PC-3 (cell line): Measurements from ENCODE around the gene DNER. TPM values are rescaled to one million over a fixed set of nuclear protein-coding genes. Genes with fewer than 3 reads are reported as not detected.

Experiments
- ATAC-seq: fragments of 200-7000 bp; cut with Tn5 transposase; 2 replicates; pipeline ENCODE4 v1.9.1; 2020; ENCODE audit warnings: mild to moderate bottlenecking, moderate library complexity
- BruUV-seq: library from RNA; stranded (reverse); fragments of 400-500 nt; replicated peaks from 2 replicates; lab custom pipeline; 2021; lab: Mats Ljungman, UMichigan
- CTCF ChIA-PET: fragments of 300-600 bp; sonication (Branson Sonifier 250); formaldehyde crosslinking; loops from one replicate; lab custom pipeline; 2022; ENCODE audit warnings: antibody characterized with exemption; lab: Charles Lee
- POLR2A ChIA-PET: fragments of 300-600 bp; sonication (Branson Sonifier 250); formaldehyde crosslinking; loops from one replicate; lab custom pipeline; 2022; ENCODE audit warnings: antibody characterized with exemption; ENCODE audit not compliant: unreplicated experiment; lab: Charles Lee
- DNase-seq: peaks from one replicate; pipeline ENCODE4 v3.0.0-alpha.2; 2015
- H2AFZ ChIP-seq: fragments of 300-600 bp; sonication (generic); 2 replicates; pipeline ENCODE4 v1.6.0; 2016; ENCODE audit warnings: antibody characterized with exemption, low read length
- H3F3A ChIP-seq: fragments of 300-600 bp; sonication (generic); one replicate; pipeline ENCODE4 v1.6.0; 2017; ENCODE audit warnings: antibody characterized with exemption, low read length, control low read depth, mild to moderate bottlenecking; ENCODE audit not compliant: unreplicated experiment
- H3K27ac ChIP-seq: fragments of 300-600 bp; sonication (generic); 2 replicates; pipeline ENCODE4 v1.5.1; 2016; ENCODE audit warnings: mild to moderate bottlenecking, low read length
- H3K27me3 ChIP-seq: fragments of 300-600 bp; sonication (generic); 2 replicates; pipeline ENCODE4 v1.6.1; 2016; ENCODE audit warnings: low read length, mixed read lengths
- H3K36me3 ChIP-seq: fragments of 300-600 bp; sonication (generic); 2 replicates; pipeline ENCODE4 v1.6.1; 2016; ENCODE audit warnings: low read depth, mixed run types, low read length, mixed read lengths
- H3K4me1 ChIP-seq: fragments of 300-600 bp; sonication (generic); 2 replicates; pipeline ENCODE4 v1.5.1; 2016; ENCODE audit warnings: low read length; ENCODE audit not compliant: insufficient read depth
- H3K4me2 ChIP-seq: fragments of 300-600 bp; sonication (generic); 2 replicates; pipeline ENCODE4 v1.6.0; 2016; ENCODE audit warnings: low read length
- H3K4me3 ChIP-seq: fragments of 300-600 bp; sonication (generic); 2 replicates; pipeline ENCODE4 v1.5.1; 2016; ENCODE audit warnings: mild to moderate bottlenecking, low read length, mixed read lengths
- H3K79me2 ChIP-seq: fragments of 300-600 bp; sonication (generic); 2 replicates; pipeline ENCODE4 v1.6.1; 2017; ENCODE audit warnings: low read length, mixed read lengths
- H3K9ac ChIP-seq: fragments of 300-600 bp; sonication (generic); 2 replicates; pipeline ENCODE4 v1.6.0; 2016; ENCODE audit warnings: mild to moderate bottlenecking, low read length
- H3K9me2 ChIP-seq: fragments of 300-600 bp; sonication (generic); replicated peaks from 2 replicates; pipeline ENCODE4 v1.6.1; 2016; ENCODE audit warnings: mixed run types, low read length, mixed read lengths
- H3K9me3 ChIP-seq: fragments of 300-600 bp; sonication (generic); 2 replicates; pipeline ENCODE4 v1.6.1; 2016; ENCODE audit warnings: low read length, mixed read lengths
- H4K20me1 ChIP-seq: fragments of 300-600 bp; sonication (generic); 2 replicates; pipeline ENCODE4 v1.6.1; 2016; ENCODE audit warnings: low read length, mixed read lengths
- CTCF ChIP-seq: fragments of 300-600 bp; sonication (generic); conservative IDR thresholded peaks from 2 replicates; pipeline ENCODE4 v1.5.1; 2017; ENCODE audit warnings: antibody characterized with exemption, low read depth, mild to moderate bottlenecking, low read length
- EZH2 ChIP-seq: fragments of 300-600 bp; sonication (generic); IDR thresholded peaks from one replicate; pipeline ENCODE4 v1.6.1; 2017; ENCODE audit warnings: antibody characterized with exemption, mild to moderate bottlenecking, low read length; ENCODE audit not compliant: unreplicated experiment
- EZH2phosphoT487 ChIP-seq: fragments of 300-600 bp; sonication (generic); IDR thresholded peaks from 2 replicates; pipeline ENCODE4 v1.6.1; 2018; ENCODE audit warnings: mild to moderate bottlenecking, antibody characterized with exemption, low read length, borderline replicate concordance
- intact Hi-C: fragments of 100-400 bp; cut with micrococcal nuclease; formaldehyde crosslinking; loops from 2 replicates; pipeline ENCODE4 v1.9.0; 2023
- total RNA-seq: library from RNA; depleted of rRNA; stranded (reverse); fragments of >200 nt; gene quantifications from 2 replicates; pipeline ENCODE4 v1.2.3, GENCODE V29; 2014

The DNER gene
- total RNA-seq, 1 experiment from 2014 or later: 1.1 TPM

GRCh38 chr2:229572507-229573271, 141.7 kb downstream of the DNER start:
- no peaks in the 10 kb centered on the region for H3K9me2 ChIP-seq
- no peak overlapping the region for H3K9ac ChIP-seq
- no peaks in the 10 kb centered on the region for H3K9me3 ChIP-seq
- no peaks in the 10 kb centered on the region for H3K27me3 ChIP-seq
- no peak overlapping the region for H3K4me3 ChIP-seq
- CTCF ChIA-PET: no interaction called here
- H2AFZ ChIP-seq: no peak overlapping the region
- intact Hi-C loops: no loop called here
- no peaks in the 10 kb centered on the region for H3K36me3 ChIP-seq
- H3K79me2 ChIP-seq: no peaks in the 10 kb centered on the region
- no peaks in the 10 kb centered on the region for H4K20me1 ChIP-seq
- TF ChIP-seq EZH2phosphoT487 (no peak), CTCF (no peak), EZH2 (no peak)
- H3K27ac ChIP-seq: no peak overlapping the region
- POLR2A ChIA-PET: no interaction called here
- H3K4me2 ChIP-seq: no peak overlapping the region
- DNase-seq (no peak), ATAC-seq (no peak)
- no peaks in the 10 kb centered on the region for H3K4me1 ChIP-seq
- no peaks in the 10 kb centered on the region for H3F3A ChIP-seq
- BruUV-seq: no TSS peak

GRCh38 chr2:229571243-229571642, 143.1 kb downstream of the DNER start:
- Histone ChIP-seq H2AFZ (no peak overlapping the region), H3K4me1 (no peaks in the 10 kb centered on the region), H4K20me1 (no peaks in the 10 kb centered on the region), H3K4me2 (no peak overlapping the region), H3K9ac (no peak overlapping the region), H3K9me3 (no peaks in the 10 kb centered on the region), H3F3A (no peaks in the 10 kb centered on the region), H3K4me3 (no peak overlapping the region), H3K36me3 (no peaks in the 10 kb centered on the region), H3K9me2 (no peaks in the 10 kb centered on the region), H3K79me2 (no peaks in the 10 kb centered on the region), H3K27ac (no peak overlapping the region), H3K27me3 (no peaks in the 10 kb centered on the region)
- DNase-seq (no peak), ATAC-seq (no peak)
- ChIA-PET CTCF (no interaction called here), POLR2A (no interaction called here)
- intact Hi-C loops: no loop called here
- no TSS peak for BruUV-seq
- TF ChIP-seq EZH2 (no peak), EZH2phosphoT487 (no peak), CTCF (no peak)

GRCh38 chr2:229566370-229566769, 148.0 kb downstream of the DNER start:
- H3K79me2 ChIP-seq: no peaks in the 10 kb centered on the region
- H3K27ac ChIP-seq: no peak overlapping the region
- TF ChIP-seq EZH2 (no peak), CTCF (no peak), EZH2phosphoT487 (no peak)
- ATAC-seq: no peak
- 0 out of 2 replicates have a peak, but pooled peaks cover 3% of the 10 kb centered on the region for H3K27me3 ChIP-seq
- no peaks in the 10 kb centered on the region for H3K36me3 ChIP-seq
- H3K4me3 ChIP-seq: no peak overlapping the region
- ChIA-PET POLR2A (no interaction called here), CTCF (no interaction called here)
- no peak overlapping the region for H2AFZ ChIP-seq
- no peaks in the 10 kb centered on the region for H4K20me1 ChIP-seq
- H3K4me1 ChIP-seq: no peaks in the 10 kb centered on the region
- H3K4me2 ChIP-seq: no peak overlapping the region
- H3K9me2 ChIP-seq: no peaks in the 10 kb centered on the region
- intact Hi-C loops: no loop called here
- no TSS peak for BruUV-seq
- H3K9me3 ChIP-seq: no peaks in the 10 kb centered on the region
- no peak for DNase-seq
- H3F3A ChIP-seq: no peaks in the 10 kb centered on the region
- H3K9ac ChIP-seq: no peak overlapping the region
